Stimulated activated CD8-positive, alpha-beta memory T cell treated with anti-CD3 and anti-CD28 coated beads, Interleukin-12 subunit alpha, Interleukin-12 subunit beta, amount 100 ng/mL, for 4 hours (primary cell): ENCODE data around the gene ANKZF1.
"Not testable (repeated sequence)": the region's sequence is repeated elsewhere in the genome, so short reads cannot be mapped to it uniquely, and the experiment has no call there.

Source experiments
- DNase-seq: peaks from one replicate; pipeline ENCODE4 v3.0.0-alpha.2; 2020; ENCODE audit warnings: low read depth

ANKZF1 gene, protein sequence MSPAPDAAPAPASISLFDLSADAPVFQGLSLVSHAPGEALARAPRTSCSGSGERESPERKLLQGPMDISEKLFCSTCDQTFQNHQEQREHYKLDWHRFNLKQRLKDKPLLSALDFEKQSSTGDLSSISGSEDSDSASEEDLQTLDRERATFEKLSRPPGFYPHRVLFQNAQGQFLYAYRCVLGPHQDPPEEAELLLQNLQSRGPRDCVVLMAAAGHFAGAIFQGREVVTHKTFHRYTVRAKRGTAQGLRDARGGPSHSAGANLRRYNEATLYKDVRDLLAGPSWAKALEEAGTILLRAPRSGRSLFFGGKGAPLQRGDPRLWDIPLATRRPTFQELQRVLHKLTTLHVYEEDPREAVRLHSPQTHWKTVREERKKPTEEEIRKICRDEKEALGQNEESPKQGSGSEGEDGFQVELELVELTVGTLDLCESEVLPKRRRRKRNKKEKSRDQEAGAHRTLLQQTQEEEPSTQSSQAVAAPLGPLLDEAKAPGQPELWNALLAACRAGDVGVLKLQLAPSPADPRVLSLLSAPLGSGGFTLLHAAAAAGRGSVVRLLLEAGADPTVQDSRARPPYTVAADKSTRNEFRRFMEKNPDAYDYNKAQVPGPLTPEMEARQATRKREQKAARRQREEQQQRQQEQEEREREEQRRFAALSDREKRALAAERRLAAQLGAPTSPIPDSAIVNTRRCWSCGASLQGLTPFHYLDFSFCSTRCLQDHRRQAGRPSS

GRCh38 chr2:219229305-219230058 is at the start of gene ANKZF1, which contains the start of gene ATG9A:
Gene ANKZF1 (plus strand): TSS chr2:219229806. CDS start chr2:219230258, 452 bp downstream.
Gene ATG9A (minus strand): TSS chr2:219229636. CDS start chr2:219228024, 1,612 bp downstream.
- peak; percentile 96 for DNase-seq

DNA sequence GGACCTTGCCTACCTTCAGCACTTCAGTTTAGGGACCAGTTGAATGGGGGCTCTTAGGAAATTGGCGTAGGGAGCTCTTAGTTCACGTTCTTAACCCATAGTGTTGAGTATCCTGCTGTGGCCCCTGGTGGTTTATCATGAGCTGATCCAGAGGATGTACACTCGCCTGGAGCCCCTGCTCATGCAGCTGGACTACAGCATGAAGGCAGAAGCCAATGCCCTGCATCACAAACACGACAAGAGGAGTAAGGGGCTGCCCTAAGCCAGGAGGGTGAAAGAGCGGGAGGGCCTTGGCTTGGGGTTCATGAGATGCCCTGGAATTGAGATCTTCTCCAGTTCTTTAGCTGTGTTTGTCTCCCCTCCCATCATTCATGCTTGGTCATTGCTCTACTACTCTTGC is 48.6 kb upstream of the ANKZF1 start:
- no peak for DNase-seq

- DNase-seq = no peak
Measured at GRCh38 chr2:219181531-219181930, 48.1 kb upstream of the ANKZF1 start.

- DNase-seq = no peak
Measured at GRCh38 chr2:219182331-219183150, 47.1 kb upstream of the ANKZF1 start.

DNA sequence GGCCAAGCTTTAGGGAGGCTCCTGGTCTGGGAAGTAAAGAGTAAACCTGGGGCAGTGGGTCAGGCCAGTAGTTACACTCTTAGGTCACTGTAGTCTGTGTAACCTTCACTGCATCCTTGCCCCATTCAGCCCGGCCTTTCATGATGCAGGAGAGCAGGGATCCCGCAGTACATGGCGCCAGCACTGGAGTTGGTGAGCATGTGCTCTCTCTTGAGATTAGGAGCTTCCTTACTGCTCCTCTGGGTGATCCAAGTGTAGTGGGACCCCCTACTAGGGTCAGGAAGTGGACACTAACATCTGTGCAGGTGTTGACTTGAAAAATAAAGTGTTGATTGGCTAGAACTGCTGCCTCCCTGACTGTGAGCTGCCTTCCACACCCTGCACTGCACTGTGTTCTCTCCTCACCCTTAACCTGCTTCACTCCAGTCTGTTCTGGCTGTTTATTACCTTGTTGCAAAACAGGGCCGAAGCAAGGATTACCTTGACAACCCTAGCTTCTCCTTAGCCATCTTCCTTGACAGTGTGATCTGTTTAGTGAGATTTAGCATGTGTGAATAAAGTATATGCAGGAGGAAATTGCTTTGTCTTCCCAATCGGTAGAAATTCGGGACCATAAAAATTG is 46.3 kb upstream of the ANKZF1 start:
- no peak for DNase-seq

GRCh38 chr2:219184121-219184520 is 45.5 kb upstream of the ANKZF1 start:
- DNase-seq = no peak

GRCh38 chr2:219186754-219187456 is 42.7 kb upstream of the ANKZF1 start:
- no peak for DNase-seq

DNA sequence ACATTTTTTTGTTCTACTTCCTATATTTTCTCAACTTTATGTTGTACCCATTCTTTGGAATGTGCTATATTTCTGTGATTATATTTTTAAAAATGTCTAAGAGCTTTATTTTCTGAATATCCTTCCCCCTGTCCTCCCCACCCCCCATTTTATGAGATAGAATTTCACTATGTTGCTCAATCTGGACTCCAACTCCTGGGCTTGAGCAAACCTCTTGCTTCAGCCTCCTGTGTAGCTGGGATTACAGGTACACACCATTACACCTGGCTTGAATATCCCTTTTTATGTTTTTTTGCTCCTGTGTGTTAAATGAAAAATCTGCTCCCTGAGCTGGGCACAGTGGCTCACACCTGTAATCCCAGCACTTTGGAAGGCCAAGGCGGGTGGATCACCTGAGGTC is 32.2 kb upstream of the ANKZF1 start:
- DNase-seq = no peak

- DNase-seq = no peak
Measured at GRCh38 chr2:219198974-219199373, 30.6 kb upstream of the ANKZF1 start.

GRCh38 chr2:219199470-219200211 is 30.0 kb upstream of the ANKZF1 start:
- no peak for DNase-seq

- not testable (repeated sequence) for DNase-seq
Measured at GRCh38 chr2:219200502-219201326, 28.9 kb upstream of the ANKZF1 start.

GRCh38 chr2:219201331-219201730 is 28.3 kb upstream of the ANKZF1 start:
- DNase-seq = not testable (repeated sequence)

DNA sequence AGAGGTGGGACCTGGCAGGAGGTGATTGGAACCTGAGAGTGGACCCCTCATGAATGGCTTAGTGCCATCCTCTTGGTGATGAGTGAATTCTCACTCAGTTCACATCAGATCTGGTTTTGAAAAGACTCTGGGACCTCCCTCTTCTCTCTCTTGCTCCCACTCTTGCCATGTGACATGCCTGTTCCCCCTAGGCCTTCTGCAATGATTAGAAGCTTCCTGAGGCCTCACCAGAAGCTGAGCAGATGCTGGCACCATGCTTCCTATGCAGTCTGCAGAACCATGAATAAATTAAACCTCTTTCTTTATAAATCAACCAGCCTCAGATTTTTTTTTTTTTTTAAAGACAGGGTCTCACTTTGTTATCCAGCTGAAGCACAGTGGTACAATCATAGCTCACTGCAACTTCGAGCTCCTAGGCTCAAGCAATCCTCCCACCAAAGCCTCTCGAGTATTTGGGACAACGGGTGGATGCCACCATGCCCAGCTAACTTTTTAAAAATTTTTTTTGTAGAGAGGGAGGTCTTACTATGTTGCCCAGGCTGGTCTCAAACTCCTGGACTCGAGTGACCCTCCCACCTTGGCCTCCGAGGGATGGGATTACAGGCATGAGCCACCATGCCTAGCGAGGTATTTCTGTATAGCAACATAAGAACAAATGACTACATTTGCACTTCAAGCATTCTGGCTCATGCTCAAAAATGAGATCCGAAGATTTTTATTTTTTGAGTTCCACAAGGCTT is 25.0 kb upstream of the ANKZF1 start:
- no peak for DNase-seq

DNA sequence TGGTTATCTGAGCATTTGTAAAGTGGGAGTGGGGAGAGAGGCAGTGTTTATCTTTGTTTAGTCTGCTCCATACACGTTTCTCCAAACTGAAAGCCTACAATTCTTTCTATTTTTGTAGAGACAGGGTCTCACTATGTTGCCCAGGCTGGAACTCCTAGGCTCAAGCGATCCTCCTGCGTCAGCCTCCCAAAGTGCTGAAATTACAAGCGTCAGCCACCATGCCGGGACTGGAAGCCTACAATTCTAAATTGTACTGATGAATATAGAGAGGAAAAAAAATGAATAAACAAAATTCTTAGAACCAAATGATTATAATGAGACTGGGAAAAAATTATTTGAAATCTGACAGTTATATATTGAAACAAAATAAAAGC is 24.5 kb upstream of the ANKZF1 start:
- no peak for DNase-seq

DNA sequence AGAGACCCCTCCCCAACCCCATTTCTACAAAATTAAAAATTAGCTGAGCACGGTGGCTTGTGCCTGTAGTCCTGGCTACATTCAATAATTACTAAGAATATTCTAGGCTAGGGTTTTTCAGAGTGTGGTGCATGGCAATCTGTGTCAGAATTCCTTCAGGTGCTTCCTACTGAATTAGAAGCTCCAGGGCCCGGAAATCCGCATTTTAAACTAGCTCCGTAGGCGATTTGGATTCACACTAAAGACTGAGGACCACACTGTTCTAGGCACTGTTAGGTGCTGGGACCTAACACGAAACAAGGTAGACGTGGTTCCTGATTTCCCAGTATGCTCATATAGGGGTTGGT is 23.7 kb upstream of the ANKZF1 start:
- DNase-seq = no peak

DNA sequence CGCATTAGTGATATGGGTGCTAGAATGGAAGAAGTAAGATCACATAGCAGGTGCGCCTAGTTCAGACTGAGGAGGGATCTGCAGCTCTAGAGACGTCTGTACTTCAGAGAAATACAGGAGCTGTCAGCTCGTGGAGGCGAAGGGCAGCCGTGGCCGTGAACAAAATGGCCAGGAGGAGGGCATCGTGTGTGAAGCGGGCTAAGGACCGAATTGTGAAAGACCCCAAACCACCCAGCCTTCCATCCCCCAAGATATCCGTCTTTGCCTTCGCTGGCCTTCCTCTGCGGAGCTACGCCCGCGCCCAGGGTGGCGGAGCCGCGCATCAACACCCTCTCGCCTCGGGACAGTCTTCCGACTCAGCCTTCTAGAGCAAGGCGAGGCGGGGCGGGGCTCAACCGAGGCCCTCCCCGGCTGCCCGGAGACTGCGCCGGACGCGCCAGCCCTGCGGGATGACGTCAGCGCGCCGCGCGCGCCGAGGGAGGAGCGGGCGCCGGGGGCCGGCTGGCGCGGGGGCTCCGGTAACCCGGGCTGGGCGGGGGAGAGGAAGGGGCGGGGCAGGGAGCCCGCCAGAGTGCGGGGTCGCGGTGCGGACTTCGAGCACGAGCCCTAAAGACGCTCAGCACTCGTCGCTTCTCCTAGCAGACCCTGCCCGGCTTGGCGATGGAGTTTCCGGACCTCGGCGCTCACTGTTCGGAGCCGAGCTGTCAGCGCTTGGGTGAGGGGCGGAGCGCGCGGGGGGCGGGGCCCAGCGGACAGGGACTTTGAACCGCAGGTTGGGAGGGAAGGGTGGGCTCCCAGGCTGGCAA is 23.1 kb upstream of the ANKZF1 start, which contains the start of gene ZFAND2B:
TSS of gene ZFAND2B (plus strand) at position 455 of the 806 bp plus-strand sequence. CDS start at position 661, 206 bp downstream.
- peak; percentile 94 for DNase-seq

DNA sequence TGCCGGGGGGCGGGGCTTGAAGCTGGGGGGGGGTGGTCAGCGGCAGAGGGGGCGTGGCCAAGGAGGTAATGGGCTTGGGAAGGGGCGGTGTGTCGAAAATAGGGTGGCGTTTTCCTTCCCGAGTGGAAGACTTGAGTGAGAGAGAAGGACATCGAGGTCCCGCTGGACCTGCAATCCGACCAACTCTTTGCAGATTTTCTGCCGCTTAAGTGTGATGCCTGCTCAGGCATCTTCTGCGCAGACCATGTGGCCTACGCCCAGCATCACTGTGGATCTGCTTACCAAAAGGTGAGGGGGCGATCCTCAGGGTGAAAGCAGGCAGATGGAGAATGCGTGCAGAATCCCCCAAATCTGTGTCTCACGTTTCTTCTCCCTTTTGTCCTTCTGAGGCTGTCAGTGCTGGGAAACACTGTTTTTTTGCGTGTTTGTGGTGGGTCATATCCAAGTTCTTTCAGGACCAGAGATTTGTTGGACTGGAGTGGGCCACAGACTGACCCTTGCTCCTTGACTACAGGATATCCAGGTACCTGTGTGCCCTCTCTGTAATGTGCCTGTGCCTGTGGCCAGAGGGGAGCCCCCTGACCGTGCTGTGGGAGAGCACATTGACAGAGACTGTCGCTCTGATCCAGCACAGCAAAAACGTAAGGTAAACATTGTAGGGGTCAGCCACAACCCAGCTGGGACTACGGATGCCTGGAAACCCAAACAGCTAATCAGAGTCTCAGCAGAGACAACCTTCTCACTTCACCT is 22.3 kb upstream of the ANKZF1 start:
- no peak for DNase-seq
